ENCODE measurements around the gene NWD2.
"Not testable (repeated sequence)": the region's sequence is repeated elsewhere in the genome, so short reads cannot be mapped to it uniquely, and the experiment has no call there.

NWD2 gene

GRCh38 chr4:37470245-37470644 is 225.7 kb downstream of the NWD2 start:
- no peak for DNase-seq (ENCODE audit: low spot score)

- DNase-seq (ENCODE audit: low spot score), result no peak
Measured at GRCh38 chr4:37471093-37471492, 226.6 kb downstream of the NWD2 start.

- DNase-seq (ENCODE audit: low spot score), result peak; percentile 58
Measured at GRCh38 chr4:37471971-37472370, 227.4 kb downstream of the NWD2 start.

- no peak for DNase-seq (ENCODE audit: low spot score)
Measured at GRCh38 chr4:37473807-37474206, 229.3 kb downstream of the NWD2 start.

- no peak for DNase-seq (ENCODE audit: low spot score)
Measured at GRCh38 chr4:37475087-37475486, 230.5 kb downstream of the NWD2 start.

- DNase-seq (ENCODE audit: low spot score), result no peak
Measured at GRCh38 chr4:37475776-37476175, 231.2 kb downstream of the NWD2 start.

GRCh38 chr4:37476256-37476655 is 231.7 kb downstream of the NWD2 start:
- no peak for DNase-seq (ENCODE audit: low spot score)

GRCh38 chr4:37476691-37477090 is 232.1 kb downstream of the NWD2 start:
- DNase-seq (ENCODE audit: low spot score), result no peak

GRCh38 chr4:37477126-37477525 is 232.6 kb downstream of the NWD2 start:
- no peak for DNase-seq (ENCODE audit: low spot score)

GRCh38 chr4:37478151-37478550 is 233.6 kb downstream of the NWD2 start:
- no peak for DNase-seq (ENCODE audit: low spot score)

- DNase-seq (ENCODE audit: low spot score), result no peak
Measured at GRCh38 chr4:37480509-37480908, 236.0 kb downstream of the NWD2 start.

GRCh38 chr4:37481547-37482122 is 237.1 kb downstream of the NWD2 start:
- DNase-seq (ENCODE audit: low spot score), result no peak

GRCh38 chr4:37482236-37482913 is 237.8 kb downstream of the NWD2 start:
- no peak for DNase-seq (ENCODE audit: low spot score)

GRCh38 chr4:37483610-37484009 is 239.1 kb downstream of the NWD2 start:
- no peak for DNase-seq (ENCODE audit: low spot score)

GRCh38 chr4:37486166-37486565 is 241.6 kb downstream of the NWD2 start:
- DNase-seq (ENCODE audit: low spot score), result no peak

GRCh38 chr4:37487668-37488067 is 243.1 kb downstream of the NWD2 start:
- DNase-seq (ENCODE audit: low spot score), result no peak

- DNase-seq (ENCODE audit: low spot score), result no peak
Measured at GRCh38 chr4:37489697-37490096, 245.2 kb downstream of the NWD2 start.

- peak; percentile 17 for DNase-seq (ENCODE audit: low spot score)
Measured at GRCh38 chr4:37490391-37491347, 246.1 kb downstream of the NWD2 start.

GRCh38 chr4:37495353-37495752 is 250.8 kb downstream of the NWD2 start:
- DNase-seq (ENCODE audit: low spot score), result not testable (repeated sequence)
